ENCODE measurements around the gene PIGR.

The PIGR gene

DNA sequence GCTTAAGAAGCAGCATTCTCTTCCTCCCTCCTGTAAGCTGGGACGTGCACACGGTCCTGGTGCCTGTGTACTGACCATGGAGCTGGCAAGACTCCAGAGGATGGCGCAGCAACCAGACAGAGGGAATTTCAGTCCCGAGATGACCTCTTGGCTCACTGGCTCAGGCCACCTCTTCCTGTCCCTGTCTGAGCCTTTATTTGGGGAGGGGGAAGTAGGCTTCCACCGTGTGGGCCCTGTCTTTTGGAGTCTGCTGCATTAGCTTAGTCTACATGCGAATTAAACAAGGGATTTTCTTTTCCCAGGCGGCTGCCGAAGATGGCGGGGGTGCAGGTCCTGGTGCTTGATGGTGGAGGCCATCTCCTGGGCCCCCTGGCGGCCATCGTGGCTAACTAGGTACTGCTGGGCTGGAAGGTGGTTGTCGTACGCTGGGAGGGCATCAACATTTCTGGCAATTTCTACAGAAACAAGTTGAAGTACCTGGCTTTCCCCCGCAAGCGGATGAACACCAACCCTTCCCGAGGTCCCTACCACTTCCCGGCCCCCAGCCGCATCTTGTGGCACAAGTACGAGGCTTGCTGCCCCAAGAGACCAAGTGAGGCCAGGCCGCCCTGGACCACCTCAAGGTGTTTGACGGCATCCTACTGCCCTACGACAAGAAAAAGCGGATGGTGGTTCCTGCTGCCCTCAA, 38.8 kb downstream of the PIGR start:
- DNase-seq: no peak

DNA sequence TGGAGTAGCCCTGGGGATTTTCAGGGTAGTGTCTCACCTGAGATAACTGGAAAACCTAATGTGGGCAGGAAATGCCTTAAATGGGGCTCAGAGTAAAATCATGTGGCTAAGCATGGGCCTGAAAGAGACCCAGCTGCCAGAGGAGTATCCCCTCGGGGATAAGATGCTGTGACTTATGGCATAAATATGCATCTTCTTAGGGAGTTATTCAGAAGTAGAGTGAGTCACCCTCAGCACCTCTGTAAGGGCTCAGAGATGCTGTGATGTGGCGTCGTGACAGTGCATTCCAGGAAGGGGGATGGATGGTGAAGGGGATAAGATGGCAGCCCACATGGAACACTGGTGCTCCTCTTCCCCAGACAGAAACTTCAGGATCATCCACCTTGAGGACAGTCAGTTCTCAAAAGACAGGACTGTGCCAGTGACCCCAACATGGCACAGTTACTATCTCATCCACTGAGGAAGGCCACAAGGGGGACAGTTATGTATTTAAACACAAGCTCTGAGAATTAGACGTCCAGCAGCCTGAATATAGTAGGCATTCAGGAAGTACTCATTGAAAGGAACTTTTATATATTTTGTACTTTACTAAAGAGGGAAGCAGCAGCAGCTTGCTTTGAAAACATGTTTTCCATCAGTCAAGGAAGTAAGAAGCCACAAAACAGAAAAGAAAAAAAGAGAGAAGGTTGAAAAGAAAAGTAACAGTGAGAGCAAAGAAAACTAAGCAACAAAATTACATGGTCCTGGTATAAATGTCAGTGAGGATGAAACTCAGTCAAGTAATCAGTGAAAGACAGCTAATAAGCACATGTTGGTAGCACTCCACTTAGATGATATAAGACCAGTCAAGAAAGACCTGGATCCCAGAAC, 40.7 kb downstream of the PIGR start:
- no peak for DNase-seq

GRCh38 chr1:206904423-206905142, 41.7 kb downstream of the PIGR start:
- DNase-seq: no peak

- DNase-seq: no peak
These were observed 42.6 kb downstream of the PIGR start for GRCh38 chr1:206903687-206904086.

DNA sequence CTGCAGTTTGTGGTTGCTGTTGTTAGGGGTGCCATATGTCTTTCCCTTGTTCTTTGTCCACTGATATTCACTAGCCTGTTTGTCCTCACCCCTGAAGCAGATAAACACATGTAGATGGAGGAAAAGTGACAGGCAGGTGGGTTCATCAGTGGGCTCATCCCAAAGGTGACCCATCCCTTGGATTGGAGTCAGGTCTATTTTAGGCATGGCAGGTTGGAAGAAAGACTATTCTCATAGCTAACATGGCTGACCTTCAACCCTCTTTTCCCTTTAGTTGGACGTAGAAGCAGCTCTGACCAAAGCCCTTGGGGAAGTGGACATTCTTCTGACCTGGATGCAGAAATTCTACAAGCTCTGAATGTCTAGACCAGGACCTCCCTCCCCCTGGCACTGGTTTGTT, 43.6 kb downstream of the PIGR start:
- no peak for DNase-seq

- no peak for DNase-seq
These were observed 44.3 kb downstream of the PIGR start for GRCh38 chr1:206901944-206902343.

DNA sequence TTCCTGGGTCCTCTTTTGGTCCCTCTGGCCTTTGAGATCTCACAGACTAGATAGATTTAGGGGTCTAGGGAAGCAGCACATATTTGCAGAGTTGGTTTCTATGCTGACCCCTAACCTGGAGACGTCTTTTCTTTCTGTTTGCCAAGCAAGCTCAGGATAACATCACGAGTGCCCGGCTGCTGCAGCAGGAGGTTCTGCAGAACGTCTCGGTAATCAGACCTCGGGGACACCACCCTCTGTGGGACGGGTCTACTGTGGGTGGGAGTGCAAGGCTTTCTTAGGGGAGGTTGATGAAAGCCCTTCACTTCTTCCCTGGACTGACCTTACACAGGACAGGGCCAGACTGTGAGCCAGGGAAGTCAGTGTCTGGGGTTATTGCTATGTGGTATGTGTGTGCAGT, 46.1 kb downstream of the PIGR start:
- no peak for DNase-seq

DNA sequence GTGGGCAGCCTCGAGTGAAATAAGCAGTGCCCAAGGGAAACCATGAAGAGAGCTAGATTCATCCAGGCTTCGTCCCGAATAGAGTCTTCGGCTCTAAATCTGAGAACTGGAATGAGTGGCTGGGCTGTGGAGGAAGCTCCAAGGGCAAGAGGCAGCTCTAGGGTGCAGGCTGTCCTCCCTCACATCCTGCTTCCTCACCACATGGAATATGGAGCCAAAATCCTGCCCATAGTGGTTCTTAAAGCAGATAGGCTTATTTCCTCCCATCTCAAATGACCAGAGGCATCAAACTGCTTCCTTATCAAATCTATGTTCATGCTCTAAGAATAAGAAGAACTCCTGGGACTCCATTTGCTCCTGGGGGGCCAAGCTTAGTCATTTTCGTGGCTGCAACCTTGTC, 46.5 kb downstream of the PIGR start:
- no peak for DNase-seq

DNA sequence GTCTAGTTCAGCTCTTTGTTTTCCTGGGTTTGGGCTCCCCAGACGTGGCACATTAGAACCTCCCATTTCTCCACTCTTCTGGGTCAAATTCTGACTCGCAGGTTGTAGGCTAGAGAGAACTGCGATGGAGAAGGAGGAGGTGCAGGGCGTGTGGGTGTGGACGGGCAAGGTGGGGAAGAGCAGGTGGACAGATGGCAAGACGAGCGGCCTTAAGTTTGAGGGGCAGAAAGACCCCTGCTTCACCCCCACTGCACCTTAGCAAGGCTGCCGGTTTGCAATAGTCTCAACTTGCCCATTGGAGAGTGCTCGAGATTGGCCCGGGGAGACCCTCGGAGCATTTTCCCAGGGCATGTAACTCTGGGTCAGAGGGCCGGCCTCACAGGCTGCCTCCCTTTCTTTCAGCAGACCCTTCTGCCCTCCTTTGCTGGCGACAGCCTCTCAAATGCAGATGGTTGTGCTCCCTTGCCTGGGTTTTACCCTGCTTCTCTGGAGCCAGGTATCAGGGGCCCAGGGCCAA, 47.3 kb downstream of the PIGR start:
- DNase-seq: no peak

DNA sequence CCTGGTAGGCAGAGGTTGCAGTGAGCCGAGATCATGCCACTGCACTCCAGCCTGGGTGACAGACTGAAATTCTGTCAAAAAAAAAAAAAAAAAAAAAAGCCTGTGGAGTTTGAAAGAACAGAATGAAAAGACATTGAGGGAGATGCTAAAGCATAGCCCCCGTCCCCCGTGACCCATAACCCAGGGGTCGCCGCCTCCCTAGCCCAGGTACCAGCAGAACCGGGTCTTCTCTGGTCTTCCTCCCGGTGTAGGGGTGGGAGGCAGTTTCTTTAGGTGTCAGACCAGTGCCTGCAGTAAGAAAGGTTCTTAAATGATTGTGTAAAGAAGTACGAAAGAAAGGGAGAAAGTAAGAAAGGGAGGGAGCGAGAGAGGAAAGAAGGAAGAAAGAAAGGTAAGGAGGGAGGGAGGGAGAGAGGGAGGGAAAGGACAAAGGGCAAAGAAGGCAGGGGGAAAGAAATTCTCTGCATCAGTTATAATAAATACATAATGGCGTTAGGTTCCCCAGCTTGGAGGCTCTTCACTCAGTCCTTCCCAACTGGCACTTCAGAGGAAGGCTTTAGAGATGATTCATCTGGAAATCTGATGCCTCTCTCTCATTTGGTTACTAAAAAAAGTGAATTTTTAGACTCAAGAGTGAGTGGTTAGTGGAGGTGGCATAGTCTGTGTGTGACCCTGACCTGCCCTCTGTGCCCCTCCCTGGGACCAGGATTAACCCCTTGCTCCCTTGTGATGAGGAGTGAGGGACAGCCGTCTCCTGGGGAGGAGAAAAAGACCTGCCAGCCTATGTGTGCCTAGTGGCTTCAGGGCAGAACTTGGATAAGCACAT, 48.0 kb downstream of the PIGR start:
- DNase-seq: no peak

DNA sequence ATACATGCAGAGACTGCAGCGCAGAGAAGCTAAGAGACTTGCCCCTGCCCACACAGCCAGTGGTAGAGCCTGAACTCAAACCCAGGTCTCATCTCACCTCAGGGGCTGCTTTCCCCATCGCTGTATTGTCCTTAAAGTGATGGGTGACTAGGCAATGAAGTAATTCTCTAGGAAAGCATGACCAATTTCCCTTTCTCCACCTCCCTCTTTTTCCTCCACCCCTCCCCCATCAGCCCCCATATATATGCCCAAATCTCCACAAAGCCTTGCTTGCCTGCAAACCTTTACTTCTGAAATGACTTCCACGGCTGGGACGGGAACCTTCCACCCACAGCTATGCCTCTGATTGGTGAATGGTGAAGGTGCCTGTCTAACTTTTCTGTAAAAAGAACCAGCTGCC, 49.1 kb downstream of the PIGR start, which contains the start of gene IL24:
Gene IL24 (plus strand): TSS at position 269 of the 400 bp plus-strand sequence. CDS start 390 bp downstream, outside the sequence.
- DNase-seq: no peak

DNA sequence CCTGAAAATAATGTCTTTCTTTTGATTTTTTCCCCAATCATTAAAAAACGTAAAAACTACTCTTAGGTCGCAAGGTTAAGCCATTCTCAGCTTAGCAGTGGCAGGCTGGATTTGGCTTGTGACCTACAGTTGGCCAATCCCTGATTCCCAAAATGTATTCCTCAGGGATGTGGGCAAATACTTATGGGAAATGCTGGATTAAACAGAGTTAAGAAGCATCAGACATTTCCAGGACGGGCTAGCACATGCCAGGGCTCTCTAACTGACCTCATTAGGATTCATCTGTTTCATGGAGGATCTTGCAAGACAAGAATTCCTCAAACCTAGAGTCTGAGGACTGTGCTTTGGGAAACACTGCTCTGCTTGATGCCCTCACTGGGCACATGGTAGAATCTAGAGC, 50.0 kb downstream of the PIGR start:
- DNase-seq: no peak

GRCh38 chr1:206895837-206896242, 50.4 kb downstream of the PIGR start:
- DNase-seq: no peak

DNA sequence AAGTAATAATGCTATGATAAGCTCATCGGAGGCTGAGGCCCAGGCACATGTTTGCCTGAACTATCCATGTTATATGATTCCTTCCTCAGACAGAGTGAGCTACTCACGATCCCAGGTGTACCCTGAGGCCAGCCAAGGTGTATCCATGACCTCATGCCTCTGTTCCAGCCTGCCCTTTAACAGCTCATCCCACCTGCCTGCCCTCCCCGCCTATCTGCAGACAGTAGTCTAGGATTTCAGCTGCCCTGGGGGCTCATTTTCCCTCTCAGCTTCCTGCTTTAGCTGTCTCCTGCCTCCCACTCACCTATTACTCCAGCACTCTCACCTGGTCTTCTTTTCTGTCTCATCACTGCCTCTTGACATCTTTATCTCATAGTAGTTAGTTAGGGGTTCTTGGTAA, 50.9 kb downstream of the PIGR start:
- DNase-seq: no peak

DNA sequence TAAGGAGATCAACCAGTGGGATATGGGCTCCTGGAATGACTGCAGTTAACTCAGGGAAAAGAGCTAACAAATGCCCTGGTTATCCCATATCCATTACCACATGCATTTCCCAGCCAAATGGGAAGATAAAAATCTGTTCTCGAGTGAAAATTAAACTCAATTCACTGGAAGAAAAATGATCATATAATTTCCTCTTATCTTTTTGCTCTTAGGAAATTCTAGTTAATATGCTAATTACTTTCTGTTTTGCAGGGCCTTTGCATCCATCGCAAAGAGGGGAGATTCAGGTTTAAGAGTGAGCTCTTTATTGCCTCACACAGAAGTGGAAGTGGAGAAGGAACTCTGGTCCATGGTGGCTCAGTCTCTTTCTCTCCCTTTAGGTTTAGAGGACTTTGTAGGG, 52.9 kb downstream of the PIGR start:
- no peak for DNase-seq

DNA sequence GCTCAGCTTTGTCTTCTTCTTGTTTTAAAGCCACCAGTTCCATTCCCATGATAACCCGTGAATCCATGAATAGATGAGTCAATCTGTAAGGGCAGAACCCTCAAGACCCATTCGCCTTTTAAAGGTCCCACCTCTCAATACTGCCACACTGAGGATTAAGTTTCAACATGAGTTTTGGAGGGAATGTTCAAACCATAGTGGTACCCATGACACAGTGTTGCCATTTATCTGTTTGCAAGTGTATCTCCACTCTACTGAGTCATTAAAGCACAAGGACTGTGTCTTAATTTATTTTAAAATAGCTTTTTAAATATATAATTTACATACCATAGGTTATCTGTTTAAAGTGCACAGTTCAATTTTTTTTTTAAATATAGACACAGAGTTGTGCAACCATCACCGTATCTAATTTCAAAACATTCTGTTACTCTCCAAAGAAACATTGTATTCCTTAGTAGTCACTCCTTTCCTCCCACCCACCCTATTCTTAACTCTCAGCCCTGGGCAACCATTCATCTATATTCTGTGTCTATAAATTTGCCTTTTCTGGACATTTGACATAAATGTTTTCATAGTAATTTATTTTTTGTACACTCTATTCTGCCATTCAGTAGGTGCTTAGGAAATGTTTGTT, 53.8 kb downstream of the PIGR start:
- no peak for DNase-seq

DNA sequence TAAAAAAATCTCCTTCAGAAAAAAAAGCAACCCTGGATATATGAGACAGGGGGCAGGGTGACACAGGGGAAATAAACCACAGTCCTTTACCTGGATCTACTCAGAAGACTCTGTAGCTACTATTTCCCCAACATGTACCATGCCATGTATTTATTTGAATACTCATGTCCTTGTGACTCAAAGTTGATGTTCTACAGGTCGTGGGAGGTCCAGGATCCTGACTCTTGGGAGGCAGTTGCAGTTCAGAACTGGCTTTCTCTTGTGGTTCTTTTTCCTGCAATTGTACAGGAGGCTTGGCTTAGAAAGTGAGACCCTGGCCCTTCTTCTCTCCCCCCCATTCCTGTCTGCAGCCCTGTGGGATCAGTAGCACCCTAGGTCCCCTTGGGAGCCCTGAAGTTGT, 54.9 kb downstream of the PIGR start:
- DNase-seq: no peak

DNA sequence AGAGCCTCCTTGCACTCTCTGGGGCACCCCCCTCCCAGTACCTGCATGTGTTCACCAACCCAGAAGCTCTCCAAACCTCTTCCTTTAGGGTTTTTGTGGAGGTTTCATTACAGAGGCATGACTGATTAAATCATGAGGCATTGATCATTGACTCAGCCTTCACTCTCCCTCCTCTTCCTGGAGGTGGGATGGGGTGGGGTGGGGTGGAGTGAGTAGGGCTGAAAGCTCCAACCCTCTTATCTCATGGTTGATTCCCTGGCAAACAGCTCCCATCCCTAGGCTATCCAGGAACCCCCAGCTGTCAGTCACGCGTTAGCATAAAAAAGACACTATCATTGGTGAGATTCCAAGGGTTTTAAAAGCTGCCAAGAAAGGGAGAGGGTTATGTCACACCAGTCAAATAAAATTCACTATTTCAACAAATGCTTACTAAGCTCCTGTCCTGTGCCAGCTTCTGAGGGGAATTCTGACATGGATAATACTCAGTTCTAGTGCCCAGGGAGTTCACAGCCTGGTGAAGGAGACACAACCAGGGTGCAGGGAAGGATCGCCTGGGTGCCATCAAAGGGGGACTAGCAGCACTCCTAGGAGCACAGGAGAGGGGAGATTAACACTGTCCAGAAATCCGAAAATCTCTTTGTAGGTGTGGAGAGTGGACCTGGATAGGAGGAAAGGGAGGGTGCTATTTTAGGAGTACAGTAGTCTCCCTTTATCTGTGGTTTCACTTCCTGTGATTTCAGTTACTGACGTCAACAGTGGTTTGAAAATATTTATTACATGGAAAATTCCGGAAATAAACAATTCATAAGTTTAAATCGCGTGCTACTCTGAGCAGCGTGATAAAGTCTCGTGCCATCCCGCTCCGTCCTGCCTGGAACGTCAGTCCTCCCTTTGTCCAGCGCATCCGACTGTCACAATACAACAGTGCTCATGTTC, 55.9 kb downstream of the PIGR start:
- DNase-seq: no peak

DNA sequence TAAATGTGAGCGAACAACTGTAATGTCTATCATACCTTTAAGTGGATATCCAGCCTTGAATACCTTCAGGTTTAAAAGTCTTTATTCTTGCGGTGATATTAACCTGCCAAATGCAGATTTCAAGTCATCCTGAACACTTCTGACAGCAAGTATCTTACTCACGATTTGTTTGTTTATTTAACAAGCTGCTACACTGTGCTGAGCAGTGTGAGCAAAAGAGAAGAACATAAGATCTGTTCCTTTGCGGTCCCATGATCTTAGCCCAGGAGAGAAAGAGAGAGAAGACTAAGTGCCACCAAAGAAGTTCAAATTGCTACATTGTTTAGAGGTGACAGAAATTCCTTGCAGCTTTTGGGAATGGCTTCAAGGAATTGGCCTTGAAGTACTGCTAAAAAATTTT, 58.6 kb downstream of the PIGR start:
- DNase-seq: no peak

GRCh38 chr1:206886831-206887230, 59.4 kb downstream of the PIGR start:
- no peak for DNase-seq
